ENCODE measurements around the gene SERPINB3. TPM values are rescaled to one million over a fixed set of nuclear protein-coding genes. Genes with fewer than 3 reads are reported as not detected.
A peak's percentile ranks its signal among the peaks of the same experiment; 100 is the strongest.

Gene SERPINB3
- total and polyA plus RNA-seq, 2 of the 8 experiments (the other 6 are each of a cell fraction or from before 2014, with no cell fraction given) = 0.17 to 0.18 TPM

DNA sequence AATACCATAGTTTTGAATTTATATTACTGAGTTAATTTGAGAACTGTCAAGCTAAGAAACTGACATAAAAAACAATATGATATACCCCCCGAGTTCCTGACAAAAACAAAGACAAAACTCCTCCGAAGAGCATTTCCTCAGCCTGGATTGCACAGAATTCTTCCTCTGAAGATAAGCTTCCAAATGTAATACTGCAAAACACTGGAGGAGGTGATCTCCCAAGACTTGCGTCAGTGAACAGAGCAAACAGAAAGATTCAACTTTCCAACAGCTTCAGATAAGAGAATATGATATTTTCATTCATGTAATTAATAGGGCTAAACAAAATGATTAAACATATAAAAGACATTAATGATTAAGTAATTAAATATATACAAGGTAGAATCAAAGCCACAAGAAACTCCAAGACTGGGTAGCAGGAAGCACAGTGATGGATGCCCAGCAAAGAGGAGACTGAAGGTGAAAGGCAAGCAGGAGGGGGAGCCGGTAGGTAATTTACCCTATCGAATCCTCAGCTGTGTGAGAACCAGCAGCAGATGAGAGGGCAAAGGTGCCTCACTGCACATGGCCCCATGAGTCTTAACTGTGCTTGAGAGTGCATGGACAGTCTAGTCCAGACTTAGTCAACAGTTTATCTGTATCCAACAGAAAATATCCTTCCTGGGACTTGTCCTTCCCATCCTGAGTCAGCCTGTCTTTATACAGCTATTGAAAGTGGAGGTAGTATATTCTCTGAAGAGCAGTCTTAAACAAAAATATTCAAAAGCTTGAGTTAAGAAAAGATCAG is 18.3 kb upstream of the SERPINB3 start:
- H2BK12ac ChIP-seq (ENCODE audit: low read depth, low read length) = no peak overlapping the region
- H2BK20ac ChIP-seq (ENCODE audit: low read length) = no peak overlapping the region
- H2AFZ ChIP-seq (ENCODE audit: low read length) = no peak overlapping the region
- H3K9ac ChIP-seq (replicated peaks in 1 of 4; ENCODE audit: extremely low read depth in 1 of 4, low read depth in 3 of 4, low read length in 3 of 4) = no peak overlapping the region
- no peaks in the 10 kb centered on the region for H4K20me1 ChIP-seq (replicated peaks in 1 of 2; ENCODE audit: control insufficient read depth in 1 of 2, insufficient read depth in 2 of 2, low read length in 2 of 2)
- H2BK15ac ChIP-seq (ENCODE audit: low read length) = no peak overlapping the region
- ChIA-PET POLR2A (ENCODE audit: partially characterized antibody) (no interaction called here), CTCF (ENCODE audit: partially characterized antibody) (interaction anchor here (0.9 to 5.7 kb wide), 5 partner anchors 42 to 256 kb away, joined by 3 to 35 read pairs (median 3); no protein-coding TSS in a partner anchor)
- no peaks in the 10 kb centered on the region for H3K36me3 ChIP-seq (ENCODE audit: control insufficient read depth in 2 of 4, insufficient read depth in 4 of 4, low read length in 3 of 4)
- no peak overlapping the region for H4K8ac ChIP-seq (ENCODE audit: extremely low read depth, insufficient read depth, low read length)
- no peak overlapping the region for H2BK5ac ChIP-seq (ENCODE audit: low read depth, low read length)
- no peak overlapping the region for H4K91ac ChIP-seq (replicated peaks; ENCODE audit: insufficient read length, low read length)
- H3K23me2 ChIP-seq (ENCODE audit: low read depth, low read length) = no peaks in the 10 kb centered on the region
- H3K27me3 ChIP-seq (replicated peaks in 1 of 4; ENCODE audit: control insufficient read depth in 3 of 4, extremely low read depth in 1 of 4, insufficient read depth in 3 of 4, low read length in 3 of 4) = no peaks in the 10 kb centered on the region
- no peak overlapping the region for H3K4me2 ChIP-seq (ENCODE audit: insufficient read depth in 1 of 2, low read depth in 2 of 2, low read length in 2 of 2)
- H4K5ac ChIP-seq (ENCODE audit: insufficient read length, low read depth, low read length) = no peak overlapping the region
- H3K14ac ChIP-seq (ENCODE audit: insufficient read length) = no peak overlapping the region
- H2BK120ac ChIP-seq (replicated peaks; ENCODE audit: low read depth, low read length) = no peak overlapping the region
- H3K79me1 ChIP-seq (ENCODE audit: low read depth, low read length) = no peaks in the 10 kb centered on the region
- H3K4me3 ChIP-seq (ENCODE audit: extremely low read depth in 1 of 4, insufficient read depth in 2 of 4, low read depth in 3 of 4, low read length in 4 of 4) = no peak overlapping the region
- no peaks in the 10 kb centered on the region for H3K9me3 ChIP-seq (ENCODE audit: insufficient read depth in 2 of 2, low read depth in 1 of 2, low read length in 1 of 2)
- WGBS, 2 experiments (ENCODE audit: extremely low coverage in 1 of 2, insufficient coverage in 1 of 2, insufficient read length in 1 of 2, insufficient replicate concordance in 2 of 2, low coverage in 1 of 2, low lambda C conversion rate in 2 of 2, missing lambda C conversion rate in 1 of 2) = 88% methylated on average over 5 of the region's 5 CpGs; no CpG with 5 or more reads in 1 of the 2 experiments
- H2AK5ac ChIP-seq (ENCODE audit: low read depth, low read length) = no peak overlapping the region
- DNase-seq (ENCODE audit: low read depth in 1 of 2, low spot score in 2 of 2) = no peak
- H3K27ac ChIP-seq (ENCODE audit: low read depth, low read length) = no peak overlapping the region
- H3K79me2 ChIP-seq (ENCODE audit: control insufficient read depth in 1 of 2, insufficient read depth in 2 of 2, low read length in 2 of 2) = no peaks in the 10 kb centered on the region
- H3K23ac ChIP-seq (ENCODE audit: insufficient read length) = no peak overlapping the region
- no peak for FAIRE-seq
- H3K56ac ChIP-seq (replicated peaks; ENCODE audit: insufficient read length, low read depth, low read length) = no peak overlapping the region
- H3K4me1 ChIP-seq (replicated peaks in 1 of 4; ENCODE audit: control insufficient read depth in 3 of 4, insufficient read depth in 4 of 4, low read length in 3 of 4) = peaks cover 1 to 6% (median 5%) of the 10 kb centered on the region in 4 experiments; a peak in 4 of 7 replicates
- no peak overlapping the region for H3K18ac ChIP-seq (ENCODE audit: extremely low read depth, low read length)
- H3K4ac ChIP-seq (replicated peaks; ENCODE audit: insufficient read length, low read depth, low read length) = no peak overlapping the region
- TF ChIP-seq RAD21 (IDR thresholded peaks at IDR 0.05 in 1 of 2, conservative IDR thresholded peaks at IDR 0.05 in 1 of 2; ENCODE audit: low read depth in 2 of 2, low read length in 2 of 2) (peak in 1 of 2 experiments; percentile 13; a peak in 2 of 4 replicates), NANOG (IDR thresholded peaks at IDR 0.05; ENCODE audit: insufficient read depth, low read depth, low read length, poor library complexity, severe bottlenecking) (no peak)
